Erythroblast (primary cell): ENCODE measurements around the gene RNF38.
"Not testable (repeated sequence)": the region's sequence is repeated elsewhere in the genome, so short reads cannot be mapped to it uniquely, and the experiment has no call there.

ENCODE experiments used
- DNase-seq, 2 experiments: peaks; one replicate each; lab custom pipeline; 2025; lab: John Stamatoyannopoulos, UW
- GATA1 ChIP-seq: IDR thresholded peaks from 2 replicates; pipeline ENCODE4 v1.6.1; 2011; ENCODE audit warnings: low read depth, mild to moderate bottlenecking, control low read depth, low read length, moderate library complexity
- POLR2A ChIP-seq: IDR thresholded peaks from 2 replicates; pipeline ENCODE4 v1.6.1; 2011; ENCODE audit warnings: mild to moderate bottlenecking, low read length

The RNF38 gene

DNA sequence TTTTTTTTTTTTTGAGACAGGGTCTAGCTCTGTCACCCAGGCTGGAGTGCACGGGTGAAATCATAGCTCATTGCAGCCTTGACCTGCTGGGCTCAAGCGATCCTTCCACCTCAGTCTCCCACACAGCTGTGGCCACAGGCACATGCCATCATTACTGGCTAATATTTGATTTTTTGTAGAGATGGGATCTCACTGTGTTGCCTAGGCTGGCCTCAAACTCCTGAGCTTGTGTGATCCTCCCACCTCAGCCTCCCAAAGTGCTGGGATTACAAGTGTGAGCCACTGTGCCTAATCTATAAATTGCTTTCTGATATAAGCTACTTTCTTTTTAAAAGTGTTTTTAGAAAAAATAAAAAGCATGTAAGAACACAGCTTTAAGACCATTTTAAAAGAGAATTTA lies 85.3 kb downstream of the RNF38 start:
- DNase-seq: no peak
- TF ChIP-seq GATA1 (no peak), POLR2A (no peak)

DNA sequence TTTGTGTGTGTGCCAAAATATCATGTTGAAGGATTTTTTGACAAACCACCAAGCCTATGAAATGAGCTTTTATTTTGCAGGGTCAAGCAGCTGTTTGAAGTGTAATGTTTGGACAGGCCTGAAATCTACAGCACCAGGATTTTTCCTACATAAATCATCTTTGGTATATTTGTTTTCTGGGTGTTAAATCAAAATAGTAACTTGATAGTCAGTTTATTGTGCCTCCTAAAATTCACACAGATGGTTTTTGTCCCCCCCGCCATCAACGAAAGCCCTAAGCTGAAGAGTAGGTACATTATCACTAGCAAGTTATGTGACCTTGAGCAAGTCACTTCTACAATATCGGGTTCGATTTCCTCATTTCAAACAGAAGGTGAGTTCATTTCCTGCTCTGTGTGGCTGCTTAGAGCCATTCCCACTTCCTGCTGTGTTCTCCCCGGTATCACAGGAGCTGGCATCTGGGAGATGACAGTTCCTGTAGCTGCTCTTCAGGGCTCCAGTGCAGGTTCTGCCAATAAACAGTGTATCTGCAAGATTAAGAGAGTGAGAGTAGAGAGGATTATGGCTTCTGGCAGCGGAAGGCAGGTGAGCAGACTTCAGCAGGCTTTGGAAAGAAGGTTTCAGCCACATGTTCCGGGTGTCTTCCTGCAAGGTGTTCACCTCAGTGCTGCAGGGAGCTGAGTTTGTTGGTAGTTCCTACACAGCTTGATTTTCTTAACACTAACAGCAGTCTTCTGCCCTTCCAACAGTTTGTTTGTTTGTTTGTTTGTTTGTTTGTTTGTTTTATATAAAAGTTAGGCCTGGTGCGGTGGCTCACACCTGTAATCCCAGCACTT lies 93.4 kb downstream of the RNF38 start:
- TF ChIP-seq POLR2A (no peak), GATA1 (no peak)
- DNase-seq: no peak

GRCh38 chr9:36304366-36304765 lies 95.7 kb downstream of the RNF38 start:
- DNase-seq: not testable (repeated sequence)

GRCh38 chr9:36301227-36301626 lies 98.8 kb downstream of the RNF38 start:
- TF ChIP-seq POLR2A (no peak), GATA1 (no peak)
- DNase-seq: no peak

DNA sequence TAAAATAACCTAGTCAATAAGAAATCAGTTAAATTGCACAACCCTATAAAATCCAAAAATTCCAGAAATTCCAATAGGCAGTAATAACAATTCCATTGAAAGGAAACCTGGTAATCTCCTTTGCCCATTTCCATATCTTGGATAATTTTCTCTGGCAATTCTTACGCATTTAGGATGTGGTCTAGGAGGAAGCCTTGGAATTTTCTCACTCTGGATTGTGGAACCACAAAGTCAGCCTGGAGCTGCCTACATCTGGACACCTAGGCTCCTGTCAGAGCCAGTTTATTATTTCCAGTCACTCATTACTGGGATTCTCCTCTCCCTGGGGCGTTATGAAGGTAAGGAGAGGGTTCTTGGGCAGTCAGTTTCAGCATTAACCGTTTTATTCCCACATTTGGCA lies 101.5 kb downstream of the RNF38 start:
- TF ChIP-seq POLR2A (no peak), GATA1 (no peak)
- DNase-seq: no peak

GRCh38 chr9:36297798-36298197 lies 102.3 kb downstream of the RNF38 start:
- DNase-seq: no peak

GRCh38 chr9:36294996-36295395 lies 105.1 kb downstream of the RNF38 start:
- DNase-seq: not testable (repeated sequence)

More at GRCh38 chr9:36297798-36298197, 102.3 kb downstream of the RNF38 start:
- TF ChIP-seq POLR2A (no peak), GATA1 (no peak)

GRCh38 chr9:36293918-36294317 lies 106.2 kb downstream of the RNF38 start:
- DNase-seq: no peak
- TF ChIP-seq GATA1: no peak
- TF ChIP-seq POLR2A: no peak

GRCh38 chr9:36293171-36293570 lies 106.9 kb downstream of the RNF38 start:
- TF ChIP-seq POLR2A (no peak), GATA1 (no peak)
- no peak for DNase-seq

GRCh38 chr9:36292641-36293040 lies 107.4 kb downstream of the RNF38 start:
- DNase-seq: no peak
- TF ChIP-seq POLR2A (no peak), GATA1 (no peak)

- DNase-seq: no peak
- no peak for TF ChIP-seq GATA1
- TF ChIP-seq POLR2A: no peak
Measured at GRCh38 chr9:36290996-36291395, 109.1 kb downstream of the RNF38 start.

- TF ChIP-seq GATA1 (no peak), POLR2A (no peak)
- DNase-seq: no peak
Measured at GRCh38 chr9:36289836-36290435, 110.1 kb downstream of the RNF38 start.

DNA sequence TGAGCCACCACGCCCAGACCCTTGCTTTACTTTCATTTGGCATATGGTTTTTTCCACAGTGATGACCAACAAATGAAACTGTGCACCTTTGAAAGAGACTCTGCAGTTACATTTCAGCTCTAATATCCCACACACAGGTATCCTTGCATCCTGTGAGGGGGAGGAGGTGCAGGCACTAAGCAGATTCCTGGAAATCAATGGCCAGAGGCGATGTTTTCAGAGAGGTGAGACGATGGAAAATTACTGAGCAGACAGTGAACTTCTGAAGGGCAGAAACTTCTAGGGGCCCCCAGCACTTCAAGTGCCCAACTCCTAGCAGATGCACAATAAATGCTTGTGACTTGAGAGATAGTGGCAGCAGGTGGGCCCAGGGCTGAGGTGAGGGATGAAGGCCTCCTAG lies 112.0 kb downstream of the RNF38 start:
- TF ChIP-seq GATA1 (no peak), POLR2A (no peak)

More for the DNA sequence above, 112.0 kb downstream of the RNF38 start:
- no peak for DNase-seq
